ENCODE data around the gene ERLEC1. TPM values are rescaled to one million over a fixed set of nuclear protein-coding genes. Genes with fewer than 3 reads are reported as not detected.
A peak's percentile ranks its signal among the peaks of the same experiment; 100 is the strongest.

The ERLEC1 gene
- total RNA-seq, 4 donors from 2014 or later, result 26.7 to 53.6 (median 28.9) TPM

GRCh38 chr2:53785366-53785765 is 1.5 kb upstream of the ERLEC1 start:
- intact Hi-C loops (cut with DNase I; ENCODE audit: low total_unique reads), result loop anchor here (5.0 kb wide), 1 partner anchor 187 kb away; the partner anchor contains the start of gene PSME4
- H3K9me3 ChIP-seq, result no peaks in the 10 kb centered on the region
- H3K4me3 ChIP-seq, result peak overlapping the region; percentile 90 to 97 (median 92)
- ATAC-seq, result no peak
- DNase-seq, result no peak
- TF ChIP-seq POLR2A (IDR thresholded peaks at IDR 0.05) (no peak), CTCF (IDR thresholded peaks at IDR 0.05 in 4 of 5, conservative IDR thresholded peaks at IDR 0.05 in 1 of 5) (no peak)
- no peaks in the 10 kb centered on the region for H3K36me3 ChIP-seq
- no peak overlapping the region for H3K27ac ChIP-seq
- H3K27me3 ChIP-seq, result no peaks in the 10 kb centered on the region
- in situ Hi-C loops (cut with MboI; ENCODE audit: low sequenced_read_pairs in 4 of 4), result no loop called here
- H3K4me1 ChIP-seq, result peaks cover 31 to 40% of the 10 kb centered on the region in 2 donors

- no peaks in the 10 kb centered on the region for H3K36me3 ChIP-seq
- no peaks in the 10 kb centered on the region for H3K27me3 ChIP-seq
- in situ Hi-C loops (cut with MboI; ENCODE audit: low sequenced_read_pairs in 4 of 4) (no loop called here), intact Hi-C loops (cut with DNase I; ENCODE audit: low total_unique reads) (loop anchor here (1.0 to 5.0 kb wide), 2 partner anchors 19 to 186 kb away; partner anchors contain the start of genes CHAC2 and PSME4)
- DNase-seq, result peak; percentile 12 to 35
- peak overlapping the region; percentile 83 to 91 (median 85) for H3K27ac ChIP-seq
- H3K4me1 ChIP-seq, result peaks cover 31 to 40% of the 10 kb centered on the region in 2 donors
- H3K4me3 ChIP-seq, result peak overlapping the region; percentile 90 to 97 (median 92)
- TF ChIP-seq CTCF (IDR thresholded peaks at IDR 0.05 in 4 of 5, conservative IDR thresholded peaks at IDR 0.05 in 1 of 5) (no peak), POLR2A (IDR thresholded peaks at IDR 0.05) (no peak)
- ATAC-seq, result peak; percentile 47 to 56
- H3K9me3 ChIP-seq, result no peaks in the 10 kb centered on the region
Observed at GRCh38 chr2:53786352-53786704, 516 bp upstream of the ERLEC1 start.

- H3K9me3 ChIP-seq, result no peaks in the 10 kb centered on the region
- ATAC-seq (peak; percentile 14 to 32), DNase-seq (no peak)
- H3K36me3 ChIP-seq, result no peaks in the 10 kb centered on the region
- peak overlapping the region; percentile 90 to 97 (median 92) for H3K4me3 ChIP-seq
- in situ Hi-C loops (cut with MboI; ENCODE audit: low sequenced_read_pairs in 4 of 4) (no loop called here), intact Hi-C loops (cut with DNase I; ENCODE audit: low total_unique reads) (loop anchor here (5.0 kb wide), 1 partner anchor 185 kb away; the partner anchor contains the start of gene PSME4)
- no peak for TF ChIP-seq POLR2A (IDR thresholded peaks at IDR 0.05)
- no peak for TF ChIP-seq CTCF (IDR thresholded peaks at IDR 0.05 in 4 of 5, conservative IDR thresholded peaks at IDR 0.05 in 1 of 5)
- no peaks in the 10 kb centered on the region for H3K27me3 ChIP-seq
- H3K4me1 ChIP-seq, result peaks cover 31 to 40% of the 10 kb centered on the region in 2 donors
- H3K27ac ChIP-seq, result peak overlapping the region; percentile 83 to 91 (median 85)
Observed at GRCh38 chr2:53787614-53788289, 908 bp downstream of the ERLEC1 start.

DNA sequence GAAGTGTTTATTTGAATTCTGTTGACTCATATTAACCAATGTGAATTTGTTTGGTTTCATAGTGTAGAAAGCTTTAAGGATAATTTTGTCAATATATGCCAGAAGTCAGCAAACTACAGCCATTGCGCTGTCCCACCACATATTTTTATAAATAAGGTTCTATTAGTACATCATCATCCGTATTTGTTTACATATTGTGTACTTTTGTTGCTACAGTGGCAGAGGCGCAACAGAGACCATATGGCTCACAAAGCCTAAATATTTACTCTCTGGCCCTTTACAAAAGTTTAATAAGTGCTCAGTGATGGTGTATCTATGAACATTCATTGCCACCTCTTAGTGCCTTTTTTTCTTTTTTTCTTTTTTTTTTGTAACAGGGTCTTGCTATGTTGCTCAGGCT is 6.4 kb downstream of the ERLEC1 start:
- intact Hi-C loops (cut with DNase I; ENCODE audit: low total_unique reads), result no loop called here
- Histone ChIP-seq H3K27me3 (no peaks in the 10 kb centered on the region), H3K27ac (no peak overlapping the region), H3K9me3 (no peaks in the 10 kb centered on the region), H3K4me1 (peaks cover 5 to 7% of the 10 kb centered on the region in 2 donors), H3K36me3 (peaks cover 0 to 37% of the 10 kb centered on the region in 2 donors), H3K4me3 (no peak overlapping the region)
- DNase-seq (no peak), ATAC-seq (no peak)
- in situ Hi-C loops (cut with MboI; ENCODE audit: low sequenced_read_pairs in 4 of 4), result no loop called here
- no peak for TF ChIP-seq POLR2A (IDR thresholded peaks at IDR 0.05)

DNA sequence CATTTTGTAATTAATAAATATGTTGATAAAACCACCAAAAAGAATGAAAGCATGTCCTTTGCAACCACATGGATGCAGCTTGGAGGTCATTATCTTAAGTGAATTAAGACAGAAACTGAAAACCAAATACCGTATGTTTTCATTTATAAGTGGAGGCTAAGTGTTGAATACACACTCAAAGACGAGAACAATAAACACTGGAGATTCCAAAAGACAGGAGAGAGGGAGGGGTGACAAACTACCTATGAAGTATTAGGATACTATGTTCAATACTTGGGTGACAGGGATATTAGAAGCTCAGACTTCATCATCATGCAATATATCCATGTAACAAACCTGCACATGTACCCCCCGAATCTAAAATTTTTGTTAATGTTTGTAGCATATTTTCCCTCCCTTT is 7.0 kb downstream of the ERLEC1 start:
- H3K27ac ChIP-seq, result no peak overlapping the region
- H3K4me1 ChIP-seq, result peaks cover 0 to 2% of the 10 kb centered on the region in 2 donors
- in situ Hi-C loops (cut with MboI; ENCODE audit: low sequenced_read_pairs in 4 of 4), result no loop called here
- no peak for TF ChIP-seq POLR2A (IDR thresholded peaks at IDR 0.05)
- TF ChIP-seq CTCF (IDR thresholded peaks at IDR 0.05 in 4 of 5, conservative IDR thresholded peaks at IDR 0.05 in 1 of 5), result no peak
- DNase-seq, result no peak
- ATAC-seq, result no peak
- no peaks in the 10 kb centered on the region for H3K9me3 ChIP-seq
- H3K27me3 ChIP-seq, result no peaks in the 10 kb centered on the region
- no peak overlapping the region for H3K4me3 ChIP-seq
- intact Hi-C loops (cut with DNase I; ENCODE audit: low total_unique reads), result no loop called here
- peaks cover 0 to 43% of the 10 kb centered on the region in 2 donors for H3K36me3 ChIP-seq
